LHCN-M2 (cell line): Measurements from ENCODE around the gene ZNF454. TPM values are rescaled to one million over a fixed set of nuclear protein-coding genes. Genes with fewer than 3 reads are reported as not detected.

ENCODE experiments used
- DNase-seq: peaks from one replicate; pipeline ENCODE4 v3.0.0-alpha.2; 2012; ENCODE audit warnings: low read depth
- total RNA-seq: library from RNA; depleted of rRNA; stranded (reverse); fragments of >200 nt; gene quantifications from 2 replicates; pipeline ENCODE4 v1.2.3, GENCODE V29; 2014; rRNA removed

The ZNF454 gene
- total RNA-seq, 1 experiment from 2014 or later, result not detected

DNA sequence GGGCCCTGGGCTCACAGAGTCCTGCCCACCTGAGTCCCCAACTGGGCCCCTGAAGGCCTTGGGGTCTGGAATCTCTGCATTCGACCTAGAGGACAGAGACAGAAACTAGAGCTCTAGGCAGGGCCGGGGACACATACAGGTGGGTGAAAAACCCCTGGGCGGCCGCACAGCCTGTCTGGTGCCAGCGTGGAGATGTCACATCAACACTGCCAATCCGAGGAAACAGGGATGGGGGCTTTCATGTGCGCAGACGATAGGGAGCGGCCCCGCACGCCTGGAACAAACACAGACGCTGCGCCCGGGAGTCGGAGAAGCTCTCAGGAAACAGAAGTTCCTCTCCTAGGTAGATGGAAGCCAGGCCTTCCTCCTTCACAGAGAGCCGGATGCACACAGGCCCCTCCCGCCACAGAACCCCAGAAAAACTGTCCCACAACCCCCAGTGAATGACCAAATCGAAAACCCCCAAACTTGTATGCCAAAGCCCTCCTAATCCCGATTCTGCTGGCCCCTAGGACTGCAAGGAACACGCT lies 52.3 kb downstream of the ZNF454 start:
- no peak for DNase-seq

GRCh38 chr5:178993955-178994579 lies 53.1 kb downstream of the ZNF454 start:
- DNase-seq, result no peak

DNA sequence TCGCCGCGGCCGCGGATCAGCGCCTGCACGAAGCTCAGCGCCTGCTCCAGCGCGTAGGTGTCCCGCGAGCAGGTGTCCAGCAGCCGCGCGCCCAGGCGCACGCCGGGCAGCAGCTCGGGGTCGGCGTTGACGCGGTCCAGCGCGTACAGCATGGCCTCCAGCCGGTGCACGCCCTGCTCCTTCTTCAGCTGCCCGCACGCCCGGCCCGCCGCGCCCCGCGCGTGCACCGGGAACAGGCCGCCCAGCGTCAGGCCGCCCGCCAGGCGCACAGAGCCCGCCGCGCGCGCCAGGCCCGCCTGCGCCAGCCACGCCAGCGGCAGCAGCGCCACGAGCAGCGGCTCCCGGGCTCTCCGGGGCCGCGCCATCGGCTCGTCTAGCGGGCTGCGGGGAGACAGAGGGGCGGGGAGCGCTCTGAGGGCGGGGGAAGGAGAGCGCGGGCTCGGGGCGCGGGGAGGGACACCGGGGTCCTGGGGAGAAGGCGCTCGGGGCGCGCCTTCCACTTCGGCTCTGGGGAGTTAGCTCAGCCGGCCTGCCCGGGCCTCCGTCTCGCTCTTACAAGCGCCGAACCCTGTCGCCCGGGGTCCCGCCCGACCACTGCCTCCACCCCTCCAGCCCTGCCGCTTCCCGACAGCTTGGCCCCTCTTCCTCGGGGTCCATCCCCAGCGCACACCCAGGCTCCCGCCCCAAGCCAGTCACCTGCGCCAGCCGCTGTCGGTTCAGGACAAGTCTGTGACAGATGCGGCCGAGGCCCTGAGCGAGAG lies 53.8 kb downstream of the ZNF454 start, which contains the start of gene GRM6:
TSS of gene GRM6 (minus strand) at position 741 of the 761 bp plus-strand sequence. CDS start at position 365, 376 bp downstream.
- no peak for DNase-seq

DNA sequence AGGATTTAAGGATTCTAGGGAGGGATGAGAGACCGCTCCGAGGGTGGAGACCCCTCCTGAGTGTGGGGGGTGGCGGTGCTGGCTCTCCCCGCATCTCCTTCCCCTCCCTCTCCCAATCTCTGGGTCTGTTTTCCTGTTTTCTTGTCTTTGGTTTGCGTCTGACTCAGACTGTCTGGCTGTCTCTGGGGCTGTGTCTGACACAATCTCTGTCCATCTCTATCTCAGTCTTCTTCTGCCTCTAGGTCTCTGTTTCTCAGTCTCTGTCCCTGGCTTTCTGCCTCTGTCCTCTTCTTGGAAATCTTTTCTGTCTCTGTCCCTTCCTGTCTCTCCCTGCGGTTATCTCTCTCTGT lies 54.3 kb downstream of the ZNF454 start:
- DNase-seq, result no peak

GRCh38 chr5:178996156-178996555 lies 55.2 kb downstream of the ZNF454 start:
- DNase-seq, result no peak

DNA sequence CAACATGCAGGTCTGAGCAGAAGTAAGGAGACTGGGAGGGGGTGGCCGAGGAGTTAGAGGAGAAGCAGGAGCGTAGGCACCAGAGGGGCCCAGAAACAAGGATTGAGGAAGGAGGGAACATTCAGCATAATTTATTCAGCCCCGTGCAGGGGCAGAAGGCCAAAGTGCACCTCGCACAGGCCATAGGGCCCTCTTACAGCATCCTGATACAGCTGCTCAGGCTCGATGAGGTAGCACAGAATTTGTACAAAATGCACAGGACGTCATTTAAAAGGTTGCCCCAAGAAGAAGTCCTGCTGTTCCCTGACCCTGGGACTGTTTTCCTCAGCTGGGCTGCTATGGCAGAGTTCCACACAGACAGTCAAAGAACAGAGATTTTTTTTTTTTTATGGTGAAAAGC lies 56.2 kb downstream of the ZNF454 start:
- DNase-seq, result no peak

GRCh38 chr5:178998441-178998840 lies 57.4 kb downstream of the ZNF454 start:
- DNase-seq, result no peak

- no peak for DNase-seq
These were observed 65.6 kb downstream of the ZNF454 start for GRCh38 chr5:179006564-179006963.

- no peak for DNase-seq
These were observed 67.7 kb downstream of the ZNF454 start for GRCh38 chr5:179008667-179009066.

Other genes with a start within 250 kb of the ZNF454 start
- 11.8 and 12.8 TPM in 2 replicates for gene ZNF354A, start 210.5 kb upstream of the ZNF454 start, total RNA-seq
- 8.3 and 11.8 TPM in 2 replicates for gene ZNF354B, start 81.2 kb upstream of the ZNF454 start, total RNA-seq
- 0.64 and 0.92 TPM in 2 replicates for gene ZFP2, start 45.3 kb upstream of the ZNF454 start, total RNA-seq
- not detected in 2 replicates for gene GRM6, start 54.1 kb downstream of the ZNF454 start, total RNA-seq
- gene ZNF879, start 82.6 kb downstream of the ZNF454 start, total RNA-seq, result 2.5 and 4.7 TPM in 2 replicates
- 5.2 and 5.5 TPM in 2 replicates for gene ZNF354C, start 119.2 kb downstream of the ZNF454 start, total RNA-seq